ENCODE results near the gene NANOS2.
"Not testable (repeated sequence)": the region's sequence is repeated elsewhere in the genome, so short reads cannot be mapped to it uniquely, and the experiment has no call there.

NANOS2 gene

GRCh38 chr19:45927565-45928261, 13.1 kb upstream of the NANOS2 start:
- DNase-seq: peak; percentile 80

GRCh38 chr19:45924891-45925447, 10.4 kb upstream of the NANOS2 start:
- no peak for DNase-seq

- DNase-seq: no peak
Observed at GRCh38 chr19:45922281-45922680, 7.7 kb upstream of the NANOS2 start.

GRCh38 chr19:45920458-45920857, 5.9 kb upstream of the NANOS2 start:
- no peak for DNase-seq

GRCh38 chr19:45919678-45920077, 5.1 kb upstream of the NANOS2 start:
- no peak for DNase-seq

GRCh38 chr19:45918721-45919120, 4.1 kb upstream of the NANOS2 start:
- DNase-seq: no peak

GRCh38 chr19:45917421-45918091, 3.0 kb upstream of the NANOS2 start:
- no peak for DNase-seq

- no peak for DNase-seq
Observed at GRCh38 chr19:45911291-45911690, 3.3 kb downstream of the NANOS2 start.

- no peak for DNase-seq
Observed at GRCh38 chr19:45908956-45909355, 5.6 kb downstream of the NANOS2 start.

GRCh38 chr19:45906221-45906620, 8.4 kb downstream of the NANOS2 start:
- no peak for DNase-seq

GRCh38 chr19:45905011-45905410, 9.6 kb downstream of the NANOS2 start:
- DNase-seq: no peak

- peak; percentile 92 for DNase-seq
Observed at GRCh38 chr19:45902651-45903625, 11.6 kb downstream of the NANOS2 start.

GRCh38 chr19:45901912-45902650, 12.5 kb downstream of the NANOS2 start, which contains the start of gene MYPOP:
Gene MYPOP, minus strand, starts transcription at chr19:45902613. Its CDS starts 840 bp downstream, at chr19:45901773.
- DNase-seq: no peak

- DNase-seq: peak; percentile 11
Observed at GRCh38 chr19:45901432-45901911, 13.1 kb downstream of the NANOS2 start.

- no peak for DNase-seq
Observed at GRCh38 chr19:45900738-45901431, 13.7 kb downstream of the NANOS2 start.

- no peak for DNase-seq
Observed at GRCh38 chr19:45899919-45900589, 14.5 kb downstream of the NANOS2 start.

- no peak for DNase-seq
Observed at GRCh38 chr19:45899253-45899652, 15.3 kb downstream of the NANOS2 start.

- DNase-seq: no peak
Observed at GRCh38 chr19:45897261-45897812, 17.2 kb downstream of the NANOS2 start.

- DNase-seq: not testable (repeated sequence)
Observed at GRCh38 chr19:45895983-45896599, 18.5 kb downstream of the NANOS2 start.

GRCh38 chr19:45895519-45895972, 19.0 kb downstream of the NANOS2 start:
- DNase-seq: no peak

All from amniotic stem cell (primary cell).